ENCODE results near the gene LAMA2.

DNA sequence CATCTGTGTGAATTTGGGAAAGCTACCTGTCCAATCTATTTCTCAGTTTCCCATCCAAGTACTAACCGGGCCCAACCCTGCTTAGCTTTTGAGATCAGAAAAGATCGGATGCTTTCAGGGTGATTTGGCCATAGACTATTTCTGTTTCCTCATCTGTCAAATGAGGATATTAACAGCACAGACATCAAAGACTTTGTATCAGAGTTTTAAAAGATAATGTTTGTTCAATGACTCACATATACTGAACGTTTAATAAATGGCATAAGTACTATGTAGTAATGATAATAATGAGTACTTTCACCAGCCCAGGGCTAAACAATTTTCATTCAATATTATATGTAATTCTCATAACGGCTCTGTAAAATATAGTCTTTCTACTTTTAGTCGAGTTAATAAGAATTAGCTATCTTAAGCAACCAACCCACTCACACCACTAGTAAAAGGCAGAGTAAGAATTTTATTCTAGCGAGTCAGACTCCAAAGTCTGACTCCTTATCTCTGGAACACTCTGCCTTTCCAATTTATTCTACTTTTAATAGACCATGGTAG lies 610.5 kb downstream of the LAMA2 start:
- TF ChIP-seq POLR2A (IDR thresholded peaks at IDR 0.05): no peak
- TF ChIP-seq CTCF (IDR thresholded peaks at IDR 0.05): no peak
